PFSK-1 (cell line): ENCODE data around the gene HHAT.

ENCODE experiments used
- FOXP2 ChIP-seq: optimal IDR thresholded peaks from 2 replicates; pipeline ENCODE3; 2011; ENCODE audit warnings: borderline replicate concordance, control low read depth, inconsistent platforms; ENCODE audit not compliant: insufficient read depth; ENCODE audit errors: extremely low read length, extremely low read depth
- POLR2AphosphoS5 ChIP-seq: IDR thresholded peaks from 2 replicates; pipeline ENCODE4 v1.6.1; 2012; ENCODE audit warnings: low read depth, mild to moderate bottlenecking, control low read depth, low read length, moderate library complexity
- SIN3A ChIP-seq: IDR thresholded peaks from 2 replicates; pipeline ENCODE4 v1.6.1; 2012; ENCODE audit warnings: mild to moderate bottlenecking, low read length, moderate library complexity, borderline replicate concordance; ENCODE audit not compliant: insufficient read depth
- TAF1 ChIP-seq: IDR thresholded peaks from 2 replicates; pipeline ENCODE4 v1.6.1; 2012; ENCODE audit warnings: low read length, control low read depth, borderline replicate concordance; ENCODE audit not compliant: insufficient read depth
- TF ChIP-seq, protein P1 (sequence below), 2 experiments: IDR thresholded peaks; 2 replicates each; pipeline versions ENCODE4 v1.6.1 to v1.8.0; 2011 to 2012; ENCODE audit warnings: low read depth in 2 of 2, low read length in 2 of 2, control low read depth in 1 of 2, inconsistent platforms in 1 of 2, mild to moderate bottlenecking in 1 of 2, moderate library complexity in 1 of 2; ENCODE audit not compliant: insufficient read depth in 1 of 2

Gene HHAT

DNA sequence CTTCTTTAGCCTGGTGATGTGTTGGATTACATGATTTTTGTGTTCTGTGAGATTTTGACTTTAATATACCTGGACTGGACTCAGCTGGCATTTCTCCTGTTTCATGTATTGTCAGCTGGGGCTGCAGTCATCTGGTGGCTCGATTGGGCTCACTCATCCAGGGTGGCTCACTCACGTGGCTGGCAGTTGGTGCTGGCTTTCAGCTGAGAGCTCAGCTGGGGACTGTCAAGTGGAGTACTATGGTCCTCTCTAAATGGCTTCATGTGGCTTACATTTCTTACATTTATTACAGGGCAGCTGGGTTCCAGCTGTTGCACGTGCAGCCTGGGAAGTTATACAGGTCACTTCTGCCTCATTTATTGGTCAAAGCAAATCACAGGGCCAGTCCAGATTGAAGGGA lies 22.8 kb downstream of the HHAT start:
- TF ChIP-seq TAF1 (no peak), SIN3A (no peak), FOXP2 (no peak), POLR2AphosphoS5 (no peak)
- TF ChIP-seq, protein P1, sequence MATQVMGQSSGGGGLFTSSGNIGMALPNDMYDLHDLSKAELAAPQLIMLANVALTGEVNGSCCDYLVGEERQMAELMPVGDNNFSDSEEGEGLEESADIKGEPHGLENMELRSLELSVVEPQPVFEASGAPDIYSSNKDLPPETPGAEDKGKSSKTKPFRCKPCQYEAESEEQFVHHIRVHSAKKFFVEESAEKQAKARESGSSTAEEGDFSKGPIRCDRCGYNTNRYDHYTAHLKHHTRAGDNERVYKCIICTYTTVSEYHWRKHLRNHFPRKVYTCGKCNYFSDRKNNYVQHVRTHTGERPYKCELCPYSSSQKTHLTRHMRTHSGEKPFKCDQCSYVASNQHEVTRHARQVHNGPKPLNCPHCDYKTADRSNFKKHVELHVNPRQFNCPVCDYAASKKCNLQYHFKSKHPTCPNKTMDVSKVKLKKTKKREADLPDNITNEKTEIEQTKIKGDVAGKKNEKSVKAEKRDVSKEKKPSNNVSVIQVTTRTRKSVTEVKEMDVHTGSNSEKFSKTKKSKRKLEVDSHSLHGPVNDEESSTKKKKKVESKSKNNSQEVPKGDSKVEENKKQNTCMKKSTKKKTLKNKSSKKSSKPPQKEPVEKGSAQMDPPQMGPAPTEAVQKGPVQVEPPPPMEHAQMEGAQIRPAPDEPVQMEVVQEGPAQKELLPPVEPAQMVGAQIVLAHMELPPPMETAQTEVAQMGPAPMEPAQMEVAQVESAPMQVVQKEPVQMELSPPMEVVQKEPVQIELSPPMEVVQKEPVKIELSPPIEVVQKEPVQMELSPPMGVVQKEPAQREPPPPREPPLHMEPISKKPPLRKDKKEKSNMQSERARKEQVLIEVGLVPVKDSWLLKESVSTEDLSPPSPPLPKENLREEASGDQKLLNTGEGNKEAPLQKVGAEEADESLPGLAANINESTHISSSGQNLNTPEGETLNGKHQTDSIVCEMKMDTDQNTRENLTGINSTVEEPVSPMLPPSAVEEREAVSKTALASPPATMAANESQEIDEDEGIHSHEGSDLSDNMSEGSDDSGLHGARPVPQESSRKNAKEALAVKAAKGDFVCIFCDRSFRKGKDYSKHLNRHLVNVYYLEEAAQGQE (IDR thresholded peaks at IDR 0.05; ENCODE audit: insufficient read depth in 1 of 2, low read depth in 2 of 2, low read length in 2 of 2), result no peak

GRCh38 chr1:210352575-210352974 lies 23.9 kb downstream of the HHAT start:
- no peak for TF ChIP-seq POLR2AphosphoS5
- no peak for TF ChIP-seq TAF1
- TF ChIP-seq SIN3A, result no peak
- TF ChIP-seq FOXP2, result no peak
- TF ChIP-seq, protein P1 (IDR thresholded peaks at IDR 0.05; ENCODE audit: insufficient read depth in 1 of 2, low read depth in 2 of 2, low read length in 2 of 2), result no peak

DNA sequence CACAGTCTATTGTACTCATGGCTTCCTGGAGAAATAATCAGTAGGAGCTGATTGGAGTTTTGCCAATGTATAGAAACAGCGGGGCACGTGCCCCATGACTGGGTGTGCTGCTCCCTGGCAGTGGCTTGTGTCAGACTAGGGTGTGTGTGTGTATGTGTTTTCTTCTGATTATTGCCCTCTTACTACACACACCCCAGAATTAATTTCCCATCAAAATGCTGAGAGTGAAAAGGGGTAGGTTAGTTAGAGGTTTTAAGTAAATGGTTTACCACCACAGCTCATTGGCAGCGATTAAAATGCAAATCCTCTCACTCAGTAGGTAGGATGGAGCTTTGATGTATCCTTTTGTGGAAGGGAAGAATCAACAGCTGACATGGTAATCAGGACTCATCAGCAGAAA lies 29.9 kb downstream of the HHAT start:
- TF ChIP-seq FOXP2 (no peak), SIN3A (no peak), TAF1 (no peak), POLR2AphosphoS5 (no peak)
- TF ChIP-seq, protein P1 (IDR thresholded peaks at IDR 0.05; ENCODE audit: insufficient read depth in 1 of 2, low read depth in 2 of 2, low read length in 2 of 2), result no peak

- TF ChIP-seq SIN3A (no peak), TAF1 (no peak), FOXP2 (no peak), POLR2AphosphoS5 (no peak)
- TF ChIP-seq, protein P1 (IDR thresholded peaks at IDR 0.05; ENCODE audit: insufficient read depth in 1 of 2, low read depth in 2 of 2, low read length in 2 of 2), result no peak
Measured at GRCh38 chr1:210359255-210359654, 30.6 kb downstream of the HHAT start.

DNA sequence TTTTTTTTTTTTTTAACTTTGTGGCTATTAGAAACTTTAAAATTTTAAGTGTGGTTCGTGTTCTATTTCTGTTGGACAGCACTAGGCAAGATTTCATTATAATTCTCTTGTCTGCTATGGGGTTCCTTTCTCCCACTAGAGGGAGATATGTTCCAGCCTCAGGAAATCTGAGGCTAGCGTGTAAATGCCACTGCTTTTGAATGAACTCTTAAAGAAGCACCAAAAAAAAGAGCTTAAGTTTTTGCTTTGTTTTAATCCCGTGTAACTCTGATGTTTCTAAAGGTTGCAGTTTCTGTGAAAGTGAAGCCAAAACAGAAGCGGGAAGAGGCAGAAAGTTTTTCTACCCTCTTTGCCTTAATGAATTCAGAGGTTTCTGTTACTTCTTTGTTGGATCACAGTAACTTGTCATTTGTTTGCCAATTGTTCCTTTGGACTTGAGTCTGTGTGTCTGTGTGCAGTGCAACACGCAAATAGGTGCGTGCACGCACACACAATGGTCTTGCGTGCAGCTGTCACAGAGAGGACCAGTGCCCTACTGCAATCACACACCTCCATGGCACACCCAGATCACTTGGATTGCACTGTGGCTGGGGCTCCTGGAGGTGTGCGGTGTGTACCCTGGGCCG lies 32.3 kb downstream of the HHAT start:
- TF ChIP-seq, protein P1 (IDR thresholded peaks at IDR 0.05; ENCODE audit: insufficient read depth in 1 of 2, low read depth in 2 of 2, low read length in 2 of 2), result no peak
- TF ChIP-seq FOXP2, result no peak
- TF ChIP-seq TAF1, result no peak
- TF ChIP-seq SIN3A, result no peak
- no peak for TF ChIP-seq POLR2AphosphoS5
